A673 (cell line): ENCODE measurements around the gene SAMD4B.

Experiments
- CTCF ChIP-seq: fragments of 300-800, 200-600 bp; sonication (generic); conservative IDR thresholded peaks from 2 replicates; pipeline ENCODE4 v1.5.1; 2017; ENCODE audit warnings: low read depth, mild to moderate bottlenecking, antibody characterized with exemption, low read length, moderate library complexity, mixed read lengths
- EZH2 ChIP-seq: fragments of 200-600 bp; sonication (generic); IDR thresholded peaks from 2 replicates; pipeline ENCODE4 v1.6.1; 2017; ENCODE audit warnings: borderline replicate concordance, low read depth, mild to moderate bottlenecking, mixed read lengths, antibody characterized with exemption, low read length; ENCODE audit not compliant: poor library complexity, severe bottlenecking

GRCh38 chr19:39415111-39416046, 73.2 kb downstream of the SAMD4B start:
- no peak for TF ChIP-seq CTCF
- TF ChIP-seq EZH2, result no peak
